ENCODE data around the gene FA2H. TPM values are rescaled to one million over a fixed set of nuclear protein-coding genes. Genes with fewer than 3 reads are reported as not detected.
A peak's percentile ranks its signal among the peaks of the same experiment; 100 is the strongest.

FA2H gene
- total and polyA plus RNA-seq, 7 donors, result 0.06 to 0.10 (median 0.07) TPM; not detected in 4

DNA sequence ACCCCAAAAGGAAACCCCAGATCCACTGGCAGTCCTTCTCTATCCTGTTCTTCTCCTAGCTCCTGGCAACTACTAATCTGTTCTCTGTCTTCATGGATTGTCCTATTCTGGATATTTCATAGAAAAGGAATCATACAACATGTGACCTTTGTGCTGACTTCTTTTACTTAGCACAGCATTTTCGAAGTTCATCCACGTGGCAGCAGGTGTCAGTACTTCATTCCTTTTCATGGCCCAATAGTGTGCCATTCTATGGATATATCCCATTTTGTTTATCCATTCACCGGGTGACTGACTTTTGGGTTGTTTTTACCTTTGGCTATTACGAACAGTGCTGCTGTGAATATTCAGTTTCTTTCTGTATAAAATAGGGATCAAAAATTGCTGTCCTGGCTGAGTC lies 10.4 kb upstream of the FA2H start:
- 72 to 79% (median 78%) methylated on average over 4 of the region's 4 CpGs for WGBS, 3 donors
- no peak for ATAC-seq
- TF ChIP-seq, protein P1, sequence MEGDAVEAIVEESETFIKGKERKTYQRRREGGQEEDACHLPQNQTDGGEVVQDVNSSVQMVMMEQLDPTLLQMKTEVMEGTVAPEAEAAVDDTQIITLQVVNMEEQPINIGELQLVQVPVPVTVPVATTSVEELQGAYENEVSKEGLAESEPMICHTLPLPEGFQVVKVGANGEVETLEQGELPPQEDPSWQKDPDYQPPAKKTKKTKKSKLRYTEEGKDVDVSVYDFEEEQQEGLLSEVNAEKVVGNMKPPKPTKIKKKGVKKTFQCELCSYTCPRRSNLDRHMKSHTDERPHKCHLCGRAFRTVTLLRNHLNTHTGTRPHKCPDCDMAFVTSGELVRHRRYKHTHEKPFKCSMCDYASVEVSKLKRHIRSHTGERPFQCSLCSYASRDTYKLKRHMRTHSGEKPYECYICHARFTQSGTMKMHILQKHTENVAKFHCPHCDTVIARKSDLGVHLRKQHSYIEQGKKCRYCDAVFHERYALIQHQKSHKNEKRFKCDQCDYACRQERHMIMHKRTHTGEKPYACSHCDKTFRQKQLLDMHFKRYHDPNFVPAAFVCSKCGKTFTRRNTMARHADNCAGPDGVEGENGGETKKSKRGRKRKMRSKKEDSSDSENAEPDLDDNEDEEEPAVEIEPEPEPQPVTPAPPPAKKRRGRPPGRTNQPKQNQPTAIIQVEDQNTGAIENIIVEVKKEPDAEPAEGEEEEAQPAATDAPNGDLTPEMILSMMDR (IDR thresholded peaks at IDR 0.05), result no peak
- Histone ChIP-seq H3K27ac (no peak overlapping the region), H3K27me3 (ENCODE audit: insufficient read depth in 3 of 3, low read length in 2 of 3) (peaks cover 0 to 6% (median 0%) of the 10 kb centered on the region in 3 donors), H3K4me3 (no peak overlapping the region), H3K36me3 (ENCODE audit: insufficient read depth in 1 of 2, low read depth in 1 of 2) (no peaks in the 10 kb centered on the region), H3K9me3 (peaks cover 1% of the 10 kb centered on the region), H3K4me1 (no peaks in the 10 kb centered on the region)
- intact Hi-C loops (cut with DNase I), result no loop called here
- no peak for DNase-seq

DNA sequence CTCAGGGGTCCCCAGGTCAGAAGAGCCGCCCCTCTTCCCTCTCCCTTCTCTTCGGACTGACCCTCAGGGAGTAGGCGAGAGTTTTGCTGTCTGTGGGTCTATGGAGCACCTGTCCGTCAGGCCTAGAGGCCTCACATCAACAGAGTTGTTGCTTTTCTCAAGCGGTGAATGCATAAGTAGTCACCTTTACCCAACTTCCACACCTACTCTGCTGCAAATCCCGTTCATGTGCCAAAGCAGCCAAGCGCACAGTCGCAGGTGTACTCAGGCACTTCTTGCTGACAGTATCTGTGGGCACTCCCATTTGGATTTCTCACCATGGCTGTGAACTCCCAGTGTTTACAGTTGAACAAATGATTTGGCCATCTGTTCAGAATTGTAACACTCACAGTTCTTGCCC lies 4.0 kb upstream of the FA2H start:
- peaks cover 5% of the 10 kb centered on the region for H3K4me1 ChIP-seq
- no peak overlapping the region for H3K4me3 ChIP-seq
- DNase-seq, result no peak
- no peak for ATAC-seq
- H3K27ac ChIP-seq, result no peak overlapping the region
- H3K9me3 ChIP-seq, result no peaks in the 10 kb centered on the region
- no peaks in the 10 kb centered on the region for H3K36me3 ChIP-seq (ENCODE audit: insufficient read depth in 1 of 2, low read depth in 1 of 2)
- intact Hi-C loops (cut with DNase I), result no loop called here
- TF ChIP-seq, protein P1 (IDR thresholded peaks at IDR 0.05), result no peak
- WGBS, 3 donors, result 79 to 89% (median 82%) methylated on average over 8 of the region's 8 CpGs
- peaks cover 0 to 36% (median 11%) of the 10 kb centered on the region in 3 donors for H3K27me3 ChIP-seq (ENCODE audit: insufficient read depth in 3 of 3, low read length in 2 of 3)

DNA sequence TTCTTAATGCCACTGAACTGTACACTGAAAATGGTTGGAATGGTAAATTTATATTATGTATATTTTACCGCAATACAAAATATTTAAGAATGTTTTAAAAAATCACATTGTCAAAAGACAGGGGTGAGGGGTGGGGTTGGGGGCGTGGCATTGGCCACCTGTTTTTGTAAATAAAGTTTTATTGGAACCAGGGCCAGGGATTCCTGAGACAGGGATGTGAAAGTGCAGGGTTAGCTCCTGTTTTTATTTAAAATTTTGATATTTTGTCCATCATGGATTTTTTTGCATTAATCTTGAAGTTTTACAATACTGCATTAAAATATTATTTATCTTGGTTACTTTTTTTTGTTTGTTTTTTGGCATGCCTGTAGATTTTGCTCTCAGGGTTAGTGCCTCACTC lies 2.3 kb upstream of the FA2H start:
- Histone ChIP-seq H3K27ac (no peak overlapping the region), H3K4me3 (no peak overlapping the region), H3K4me1 (peaks cover 5% of the 10 kb centered on the region), H3K9me3 (no peaks in the 10 kb centered on the region), H3K36me3 (ENCODE audit: insufficient read depth in 1 of 2, low read depth in 1 of 2) (no peaks in the 10 kb centered on the region), H3K27me3 (ENCODE audit: insufficient read depth in 3 of 3, low read length in 2 of 3) (peaks cover 3 to 46% (median 12%) of the 10 kb centered on the region in 3 donors)
- TF ChIP-seq, protein P1 (IDR thresholded peaks at IDR 0.05), result no peak
- intact Hi-C loops (cut with DNase I), result no loop called here
- ATAC-seq (no peak), DNase-seq (no peak)
- WGBS, 3 donors, result 87 to 89% (median 88%) methylated on average over 2 of the region's 2 CpGs

DNA sequence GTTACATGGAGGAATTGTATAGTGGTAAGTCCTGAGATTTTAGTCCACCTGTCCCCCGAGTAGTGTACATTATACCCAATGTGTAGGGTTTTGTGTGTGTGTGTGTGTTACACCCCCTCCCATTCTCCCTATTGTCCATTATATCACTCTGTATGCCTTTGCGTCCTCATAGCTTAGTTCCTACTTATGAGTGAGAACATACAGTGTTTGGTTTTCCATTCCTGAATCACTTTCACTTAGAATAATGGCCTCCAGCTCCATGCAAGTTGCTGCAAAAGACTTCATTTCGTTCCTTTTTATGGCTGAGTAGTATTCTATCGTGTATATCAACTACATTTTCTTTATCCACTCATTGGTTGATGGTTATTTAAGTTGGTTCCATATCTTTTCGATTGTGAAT lies 635 bp upstream of the FA2H start:
- Histone ChIP-seq H3K27ac (no peak overlapping the region), H3K36me3 (ENCODE audit: insufficient read depth in 1 of 2, low read depth in 1 of 2) (no peaks in the 10 kb centered on the region), H3K4me1 (peaks cover 5% of the 10 kb centered on the region), H3K4me3 (peak overlapping the region; percentile 61), H3K9me3 (no peaks in the 10 kb centered on the region), H3K27me3 (ENCODE audit: insufficient read depth in 3 of 3, low read length in 2 of 3) (peaks cover 3 to 60% (median 12%) of the 10 kb centered on the region in 3 donors)
- intact Hi-C loops (cut with DNase I), result no loop called here
- no peak for ATAC-seq
- TF ChIP-seq, protein P1 (IDR thresholded peaks at IDR 0.05), result no peak
- 64 to 69% (median 66%) methylated on average over 5 of the region's 5 CpGs for WGBS, 3 donors
- no peak for DNase-seq
